ENCODE measurements around the gene MCOLN3. TPM values are rescaled to one million over a fixed set of nuclear protein-coding genes. Genes with fewer than 3 reads are reported as not detected.

The MCOLN3 gene
- total and polyA plus RNA-seq, 9 of the 15 experiments (the other 6 are each of a cell fraction or from before 2014, with no cell fraction given) = 0.04 to 0.05 TPM; not detected in 7

- intact Hi-C loops (cut with micrococcal nuclease) (no loop called here), in situ Hi-C loops (cut with MboI) (no loop called here)
- Histone ChIP-seq H2AFZ (ENCODE audit: low read depth, low read length) (no peak overlapping the region), H3K9ac (ENCODE audit: insufficient read depth in 1 of 2, low read depth in 2 of 2, low read length in 2 of 2) (no peak overlapping the region), H3K27me3 (ENCODE audit: control insufficient read depth in 2 of 2, insufficient read depth in 2 of 2, low read length in 2 of 2) (peaks cover 3 to 7% of the 10 kb centered on the region in 2 experiments; a peak in 4 of 5 replicates), H3K36me3 (ENCODE audit: control insufficient read depth, insufficient read depth, low read length) (no peaks in the 10 kb centered on the region), H3K4me2 (ENCODE audit: insufficient read depth, low read length) (no peak overlapping the region), H3K4me1 (replicated peaks in 1 of 2; ENCODE audit: control insufficient read depth in 2 of 2, insufficient read depth in 2 of 2, low read length in 2 of 2) (no peaks in the 10 kb centered on the region), H3K27ac (ENCODE audit: extremely low read depth, low read depth, low read length) (no peak overlapping the region), H3K9me1 (ENCODE audit: control insufficient read depth, insufficient read depth, low read length) (no peaks in the 10 kb centered on the region), H4K20me1 (replicated peaks; ENCODE audit: control insufficient read depth, insufficient read depth, low read length) (no peaks in the 10 kb centered on the region), H3K4me3 (no peak overlapping the region), H3K79me2 (ENCODE audit: control insufficient read depth, insufficient read depth, low read length) (no peaks in the 10 kb centered on the region), H3K9me3 (replicated peaks; ENCODE audit: control insufficient read depth, insufficient read depth, low read depth, low read length) (no peaks in the 10 kb centered on the region)
- TF ChIP-seq CEBPB (tag; IDR thresholded peaks at IDR 0.05) (no peak), EZH2 (IDR thresholded peaks at IDR 0.05; ENCODE audit: borderline replicate concordance, low read depth, low read length) (no peak), DMBX1 (CRISPR knock-in tag; IDR thresholded peaks at IDR 0.05; ENCODE audit: borderline replicate concordance) (no peak), SNIP1 (IDR thresholded peaks at IDR 0.05; ENCODE audit: low read depth) (no peak), ZBED1 (IDR thresholded peaks at IDR 0.05) (no peak), CBFA2T3 (IDR thresholded peaks at IDR 0.05) (peak; percentile 33; the same call in 1 of the 2 replicates), ZZZ3 (IDR thresholded peaks at IDR 0.05) (no peak), ZNF140 (CRISPR knock-in tag; IDR thresholded peaks at IDR 0.05) (no peak), KLF10 (CRISPR knock-in tag; IDR thresholded peaks at IDR 0.05) (no peak), EGR1 (conservative IDR thresholded peaks at IDR 0.05) (peak; percentile 43; the same call in 1 of the 2 replicates)
- TF ChIP-seq, protein P1, sequence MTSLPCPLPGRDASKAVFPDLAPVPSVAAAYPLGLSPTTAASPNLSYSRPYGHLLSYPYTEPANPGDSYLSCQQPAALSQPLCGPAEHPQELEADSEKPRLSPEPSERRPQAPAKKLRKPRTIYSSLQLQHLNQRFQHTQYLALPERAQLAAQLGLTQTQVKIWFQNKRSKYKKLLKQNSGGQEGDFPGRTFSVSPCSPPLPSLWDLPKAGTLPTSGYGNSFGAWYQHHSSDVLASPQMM (CRISPR knock-in tag; IDR thresholded peaks at IDR 0.05) = no peak
- TF ChIP-seq, protein P2, sequence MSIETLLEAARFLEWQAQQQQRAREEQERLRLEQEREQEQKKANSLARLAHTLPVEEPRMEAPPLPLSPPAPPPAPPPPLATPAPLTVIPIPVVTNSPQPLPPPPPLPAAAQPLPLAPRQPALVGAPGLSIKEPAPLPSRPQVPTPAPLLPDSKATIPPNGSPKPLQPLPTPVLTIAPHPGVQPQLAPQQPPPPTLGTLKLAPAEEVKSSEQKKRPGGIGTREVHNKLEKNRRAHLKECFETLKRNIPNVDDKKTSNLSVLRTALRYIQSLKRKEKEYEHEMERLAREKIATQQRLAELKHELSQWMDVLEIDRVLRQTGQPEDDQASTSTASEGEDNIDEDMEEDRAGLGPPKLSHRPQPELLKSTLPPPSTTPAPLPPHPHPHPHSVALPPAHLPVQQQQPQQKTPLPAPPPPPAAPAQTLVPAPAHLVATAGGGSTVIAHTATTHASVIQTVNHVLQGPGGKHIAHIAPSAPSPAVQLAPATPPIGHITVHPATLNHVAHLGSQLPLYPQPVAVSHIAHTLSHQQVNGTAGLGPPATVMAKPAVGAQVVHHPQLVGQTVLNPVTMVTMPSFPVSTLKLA (conservative IDR thresholded peaks at IDR 0.05) = no peak
- 0% methylated on average over 4 of the region's 4 CpGs for WGBS (ENCODE audit: insufficient coverage, low coverage, missing lambda C conversion rate)
- no peak for FAIRE-seq
- peak in 1 of 4 experiments; percentile 11 for DNase-seq (ENCODE audit: extremely low read depth in 1 of 4, low spot score in 3 of 4)
- ChIA-PET POLR2A (no interaction called here), CTCF (ENCODE audit: low intra/inter-chr PET ratio) (no interaction called here)
- no TSS peak for BruUV-seq (replicated peaks)
- no peak; the same call in 2 of the 3 replicates for ATAC-seq
Measured at GRCh38 chr1:85054664-85055063, 6.4 kb upstream of the MCOLN3 start.
